Right hindlimb (tissue), 1 donor: ENCODE measurements around the gene SPRN.
"Not testable (repeated sequence)": the region's sequence is repeated elsewhere in the genome, so short reads cannot be mapped to it uniquely, and the experiment has no call there.

Experiments
- DNase-seq: peaks from one replicate; pipeline ENCODE4 v3.0.0-alpha.2; 2018

Gene SPRN

GRCh38 chr10:133424601-133425000 is at the start of gene SPRN:
TSS of gene SPRN (minus strand) at chr10:133424625. CDS start at chr10:133423681, 944 bp downstream.
- DNase-seq: not testable (repeated sequence)

GRCh38 chr10:133474027-133474426 is 49.6 kb upstream of the SPRN start:
- no peak for DNase-seq

GRCh38 chr10:133473270-133473669 is 48.8 kb upstream of the SPRN start:
- no peak for DNase-seq

- no peak for DNase-seq
These were observed 47.1 kb upstream of the SPRN start for GRCh38 chr10:133471300-133472109.

- DNase-seq: not testable (repeated sequence)
These were observed 44.8 kb upstream of the SPRN start for GRCh38 chr10:133469205-133469604.

- no peak for DNase-seq
These were observed 43.0 kb upstream of the SPRN start for GRCh38 chr10:133467286-133467911.

- DNase-seq: no peak
These were observed 42.4 kb upstream of the SPRN start for GRCh38 chr10:133466683-133467275.

- DNase-seq: no peak
These were observed 41.6 kb upstream of the SPRN start for GRCh38 chr10:133465950-133466474.

GRCh38 chr10:133465191-133465949 is 40.9 kb upstream of the SPRN start:
- no peak for DNase-seq

- no peak for DNase-seq
These were observed 40.2 kb upstream of the SPRN start for GRCh38 chr10:133464582-133465031.

- DNase-seq: peak; percentile 8
These were observed 38.3 kb upstream of the SPRN start for GRCh38 chr10:133462512-133463305.

GRCh38 chr10:133461841-133462240 is 37.4 kb upstream of the SPRN start:
- no peak for DNase-seq

- DNase-seq: peak; percentile 9
These were observed 36.6 kb upstream of the SPRN start for GRCh38 chr10:133461027-133461426.

- no peak for DNase-seq
These were observed 35.9 kb upstream of the SPRN start for GRCh38 chr10:133460208-133460769.

GRCh38 chr10:133459454-133460207 is 35.2 kb upstream of the SPRN start:
- peak; percentile 8 for DNase-seq

- DNase-seq: peak; percentile 6
These were observed 34.5 kb upstream of the SPRN start for GRCh38 chr10:133458710-133459453.

GRCh38 chr10:133458021-133458709 is 33.7 kb upstream of the SPRN start:
- peak; percentile 6 for DNase-seq

- DNase-seq: peak; percentile 9
These were observed 32.8 kb upstream of the SPRN start for GRCh38 chr10:133457100-133457841.
